NB4 (cell line): ENCODE results near the gene SLC2A1.

Experiments
- CTCF ChIP-seq: IDR thresholded peaks from one replicate; pipeline ENCODE4 v1.5.1; 2012; ENCODE audit warnings: low read depth, low read length
- POLR2A ChIP-seq: IDR thresholded peaks from 2 replicates; pipeline ENCODE4 v1.6.1; 2011; ENCODE audit warnings: mild to moderate bottlenecking; ENCODE audit not compliant: insufficient read length; ENCODE audit errors: extremely low read depth

GRCh38 chr1:42921769-42922168 lies 36.9 kb downstream of the SLC2A1 start:
- TF ChIP-seq POLR2A (no peak), CTCF (no peak)
